GM10847 (cell line): Measurements from ENCODE around the gene TMEM135.

Experiments used
- POLR2A ChIP-seq: IDR thresholded peaks from 2 replicates; pipeline ENCODE4 v1.6.1; 2011; ENCODE audit not compliant: insufficient read length; ENCODE audit errors: extremely low read depth

Gene TMEM135

DNA sequence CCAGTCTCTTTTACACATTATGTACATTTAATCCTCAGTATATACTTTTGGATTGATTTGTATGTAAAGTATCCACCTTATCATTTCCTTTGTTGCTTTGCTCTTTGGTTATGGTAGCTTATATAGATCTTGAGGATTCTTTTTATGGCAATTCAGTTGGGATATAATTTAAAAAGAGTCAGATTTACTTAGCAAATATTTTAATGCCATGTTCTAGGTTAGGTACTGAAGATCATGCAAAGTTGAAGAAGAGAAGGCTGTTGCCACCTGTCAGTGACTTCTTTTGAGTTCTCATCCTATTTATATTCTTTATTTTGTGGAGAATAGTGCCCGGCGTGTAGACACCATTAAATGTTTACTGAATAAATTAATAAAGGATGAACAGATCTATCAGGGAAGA, 279.7 kb downstream of the TMEM135 start:
- no peak for TF ChIP-seq POLR2A

DNA sequence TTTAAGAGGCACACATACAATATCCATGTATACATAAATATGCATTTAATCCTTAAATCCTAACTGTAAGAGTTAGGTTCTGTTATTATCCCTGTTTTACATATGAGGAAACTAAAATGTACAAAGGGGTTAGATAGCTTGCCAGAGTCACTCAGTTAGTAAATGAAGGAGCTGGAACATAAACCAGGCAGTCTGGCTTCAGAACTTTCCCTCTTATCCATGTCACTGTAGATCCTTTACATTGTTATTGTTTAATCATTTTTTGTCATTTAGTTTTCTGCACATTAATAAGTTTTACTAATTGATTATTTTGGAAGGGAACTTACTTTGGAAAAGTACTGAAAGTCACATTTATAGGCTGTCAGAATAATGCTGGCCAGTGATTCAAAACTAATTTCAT, 282.4 kb downstream of the TMEM135 start:
- no peak for TF ChIP-seq POLR2A

DNA sequence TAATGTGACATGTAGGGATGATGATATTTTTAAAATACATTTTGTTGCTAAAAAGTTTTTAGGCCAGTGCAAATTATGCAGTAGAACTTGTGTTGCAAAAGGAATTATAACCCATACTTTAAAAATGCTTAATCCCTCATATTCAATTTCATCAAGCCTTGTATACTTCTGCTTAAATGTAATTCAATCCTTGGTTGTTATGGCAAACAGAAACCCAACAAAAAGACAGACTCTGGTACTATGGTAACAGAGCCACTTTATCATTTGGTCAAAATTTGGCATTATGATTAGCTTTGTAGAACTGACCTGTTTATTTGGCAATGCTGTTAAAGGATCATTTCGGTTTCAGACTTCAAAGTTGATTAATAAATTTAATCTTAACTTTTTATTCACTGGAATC, 284.8 kb downstream of the TMEM135 start:
- no peak for TF ChIP-seq POLR2A

DNA sequence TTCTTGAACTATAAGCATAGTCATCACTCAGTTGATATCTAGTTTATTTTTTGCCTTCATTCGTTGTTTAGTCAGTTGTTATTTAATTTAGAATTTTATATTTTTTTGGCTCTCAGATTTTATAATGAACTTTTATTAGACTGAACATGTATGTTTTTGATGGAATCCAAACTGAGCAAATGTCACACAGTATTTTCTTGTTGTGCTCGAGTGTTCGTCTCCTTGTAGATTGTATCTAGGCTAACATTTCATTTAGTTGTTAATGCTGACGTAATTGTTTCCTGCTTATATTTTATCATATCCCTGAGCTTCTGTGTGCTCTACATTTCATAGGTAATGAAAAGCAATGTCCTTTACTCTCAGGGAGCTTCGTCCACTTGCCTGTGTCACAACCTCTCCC, 286.2 kb downstream of the TMEM135 start:
- TF ChIP-seq POLR2A, result no peak

DNA sequence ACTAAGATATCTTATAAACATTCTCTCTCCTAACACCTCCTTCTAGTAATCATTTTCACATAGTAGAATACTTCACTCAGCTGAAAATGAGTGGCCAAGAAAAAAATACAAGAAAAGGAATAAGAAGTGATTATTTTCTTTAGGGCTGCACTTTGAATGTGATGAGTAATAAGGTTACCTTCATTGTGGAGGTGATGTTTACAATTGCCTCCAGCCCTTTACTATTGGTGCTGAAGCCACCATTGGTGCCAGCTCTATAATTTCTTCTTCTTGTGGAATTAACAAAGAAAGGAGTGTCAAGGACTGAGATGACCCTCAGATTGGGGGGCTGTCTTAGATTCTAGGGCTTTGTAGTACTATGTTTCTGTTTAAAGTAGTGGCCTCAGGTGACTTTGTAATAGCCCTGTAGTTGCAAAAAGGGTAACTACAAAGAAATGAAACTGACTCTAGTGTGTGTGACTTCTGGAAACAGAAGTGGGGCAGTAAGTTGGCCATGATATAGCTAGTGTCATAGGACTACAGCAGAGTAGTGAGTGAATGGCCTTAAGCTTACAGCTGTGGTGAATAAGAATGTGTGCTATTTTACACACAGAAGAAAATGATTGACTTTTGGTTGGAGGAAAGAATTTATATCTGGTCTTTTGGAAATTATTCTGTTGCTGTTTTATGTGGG, 287.2 kb downstream of the TMEM135 start:
- TF ChIP-seq POLR2A, result no peak

DNA sequence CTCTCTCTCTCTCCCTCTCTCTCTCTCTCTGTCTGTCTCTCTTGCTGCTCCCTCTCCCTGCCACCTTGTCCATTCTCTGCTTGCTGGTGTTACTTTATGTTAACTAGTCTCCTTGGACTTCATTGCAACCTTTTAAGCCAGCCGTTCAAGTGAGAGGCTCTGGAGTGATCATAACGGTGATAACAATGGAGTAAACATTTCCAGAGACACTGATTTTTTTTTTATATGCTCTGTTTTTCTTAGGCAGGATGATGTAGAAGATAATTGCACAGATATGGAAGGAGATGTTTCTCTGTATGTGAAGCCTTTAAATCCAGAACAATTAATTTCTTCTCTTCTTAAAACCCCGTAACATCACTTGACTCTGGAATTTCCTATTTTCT, 287.7 kb downstream of the TMEM135 start:
- TF ChIP-seq POLR2A, result no peak

DNA sequence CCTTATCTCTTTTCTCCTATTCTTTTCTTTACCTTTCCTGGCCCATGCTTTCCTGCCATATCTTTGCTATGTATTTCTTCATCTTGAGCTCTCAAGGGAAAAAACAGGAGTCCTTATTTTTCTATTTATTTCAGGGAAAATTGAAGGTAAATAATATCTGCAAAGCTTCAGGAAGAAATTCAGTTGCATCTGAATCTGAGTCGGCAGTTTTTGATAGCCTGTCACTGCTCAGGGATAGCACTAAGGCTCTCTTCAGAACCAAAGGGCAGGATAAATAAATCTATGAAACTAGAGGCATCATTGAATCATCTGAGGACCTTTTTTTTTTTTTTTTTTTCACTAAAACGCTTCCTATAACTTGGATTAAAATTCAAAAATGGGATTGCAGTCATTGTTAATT, 288.9 kb downstream of the TMEM135 start:
- TF ChIP-seq POLR2A, result no peak

DNA sequence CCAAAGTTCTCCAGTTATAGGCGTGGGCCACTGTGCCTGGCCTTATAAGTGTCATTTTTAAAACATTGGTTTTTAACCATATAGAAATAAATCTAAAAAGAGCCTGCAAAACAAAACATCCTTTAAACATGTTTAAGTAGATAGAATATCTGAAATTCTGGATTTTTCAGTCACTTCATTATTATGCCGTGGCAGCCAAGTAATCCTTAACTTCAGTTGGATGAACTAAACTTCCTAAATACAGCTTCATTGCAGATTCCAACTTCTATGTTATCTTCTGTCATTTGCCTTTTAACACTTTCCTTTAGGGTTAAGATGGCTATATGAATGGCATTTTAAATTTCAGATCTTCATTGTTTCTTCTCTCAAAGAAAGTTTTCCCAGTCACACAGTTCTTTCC, 291.4 kb downstream of the TMEM135 start:
- no peak for TF ChIP-seq POLR2A

DNA sequence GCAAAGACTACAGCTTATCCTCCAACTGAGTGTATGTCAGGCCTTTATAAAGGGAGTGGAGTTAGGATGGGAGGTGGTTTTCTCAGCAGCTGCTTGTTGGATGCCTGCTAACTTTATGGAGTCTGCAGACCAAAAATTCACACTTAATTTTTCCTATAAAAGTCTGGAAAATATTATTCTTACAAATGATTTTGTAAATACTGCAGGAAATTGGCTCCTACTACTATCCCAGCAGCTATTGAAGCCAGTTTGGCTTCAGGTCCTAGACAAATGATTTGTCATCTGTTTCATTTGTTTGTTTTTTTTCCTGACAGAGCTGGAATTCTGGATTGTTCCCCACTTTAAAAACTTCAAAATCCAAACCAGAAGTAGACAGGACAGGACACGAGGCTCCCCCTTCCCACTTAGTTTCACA, 292.5 kb downstream of the TMEM135 start:
- no peak for TF ChIP-seq POLR2A

DNA sequence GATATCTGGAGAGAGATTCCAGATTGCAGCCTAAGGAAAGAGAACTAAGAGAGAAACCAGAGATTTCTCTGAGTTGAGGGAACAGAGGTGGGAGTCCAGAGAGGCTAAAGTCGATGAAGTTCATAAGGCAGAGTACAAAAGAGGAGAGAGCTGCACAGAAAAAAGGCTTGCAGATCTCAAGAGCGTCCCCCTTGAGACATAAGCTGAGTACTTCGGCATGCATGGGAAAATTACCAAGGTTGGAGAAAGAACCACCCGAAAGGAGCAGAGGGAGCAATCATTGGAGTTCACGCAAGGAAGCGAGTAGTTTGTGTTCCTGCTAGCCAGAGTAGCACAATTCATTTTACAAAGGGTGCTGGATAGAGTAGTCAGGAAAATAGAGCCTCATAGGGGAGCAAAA, 293.5 kb downstream of the TMEM135 start:
- no peak for TF ChIP-seq POLR2A

DNA sequence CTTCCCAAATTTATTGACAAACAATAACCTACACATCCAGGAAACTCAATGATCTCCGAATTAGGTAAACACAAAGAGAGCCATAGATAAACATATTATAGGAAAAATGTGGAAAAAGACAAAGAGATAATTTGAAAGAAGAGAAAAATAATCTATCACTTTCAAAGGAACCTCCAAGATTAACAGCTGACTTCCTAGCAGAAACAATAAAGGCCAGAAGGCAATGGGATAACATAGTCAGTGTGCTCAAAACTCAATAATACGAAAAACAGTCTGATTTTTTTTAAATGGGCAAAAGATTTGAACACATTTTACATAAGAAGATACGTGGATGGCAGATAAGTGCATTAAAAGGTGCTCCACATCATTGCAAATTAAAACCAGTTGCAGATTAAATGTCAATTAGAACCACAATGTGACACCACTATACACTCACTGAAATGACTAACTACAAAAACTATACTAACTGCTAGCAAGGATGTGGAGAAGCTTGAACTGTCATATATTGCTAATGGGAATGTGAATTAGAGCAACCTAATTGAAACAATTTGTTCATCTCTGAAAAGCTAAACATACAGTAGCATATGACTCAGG, 300.4 kb downstream of the TMEM135 start:
- TF ChIP-seq POLR2A, result no peak

DNA sequence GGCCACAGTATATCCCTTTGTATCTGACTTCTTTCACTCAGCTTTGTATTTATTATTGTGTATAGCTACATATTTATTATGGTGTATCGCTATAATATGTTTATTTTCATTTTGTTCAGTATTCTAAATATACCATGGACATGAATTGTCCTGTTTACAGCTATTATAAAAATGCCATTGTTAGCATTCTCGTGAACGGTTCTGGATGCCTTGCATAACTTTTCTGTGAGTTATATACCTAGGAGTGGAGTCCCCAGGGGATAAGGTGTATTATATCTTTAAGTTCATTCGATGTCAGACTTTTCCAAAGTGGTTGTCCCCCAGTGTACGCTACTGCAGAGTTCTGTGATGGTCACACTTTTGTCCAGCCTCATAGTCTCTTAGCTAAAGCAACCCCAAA, 301.7 kb downstream of the TMEM135 start:
- no peak for TF ChIP-seq POLR2A

DNA sequence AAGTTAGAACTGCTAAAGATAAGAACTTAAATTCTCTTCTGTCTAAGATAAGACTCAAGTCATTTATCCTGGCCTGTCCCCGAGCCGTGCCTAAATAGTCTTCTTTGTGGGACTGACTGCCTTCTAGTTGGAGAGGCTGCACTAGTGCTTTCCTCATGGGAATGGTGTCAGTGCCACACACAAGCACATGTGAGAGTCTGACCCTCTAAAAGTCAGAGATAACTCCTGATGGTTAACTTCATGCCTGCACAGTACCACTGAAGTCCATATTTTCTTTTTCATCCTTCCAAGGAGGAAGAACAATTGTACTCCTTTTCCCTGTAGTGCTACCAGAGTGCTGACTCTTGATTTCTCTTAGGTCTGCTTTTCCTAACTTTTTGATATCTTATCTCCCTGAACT, 309.7 kb downstream of the TMEM135 start:
- no peak for TF ChIP-seq POLR2A

DNA sequence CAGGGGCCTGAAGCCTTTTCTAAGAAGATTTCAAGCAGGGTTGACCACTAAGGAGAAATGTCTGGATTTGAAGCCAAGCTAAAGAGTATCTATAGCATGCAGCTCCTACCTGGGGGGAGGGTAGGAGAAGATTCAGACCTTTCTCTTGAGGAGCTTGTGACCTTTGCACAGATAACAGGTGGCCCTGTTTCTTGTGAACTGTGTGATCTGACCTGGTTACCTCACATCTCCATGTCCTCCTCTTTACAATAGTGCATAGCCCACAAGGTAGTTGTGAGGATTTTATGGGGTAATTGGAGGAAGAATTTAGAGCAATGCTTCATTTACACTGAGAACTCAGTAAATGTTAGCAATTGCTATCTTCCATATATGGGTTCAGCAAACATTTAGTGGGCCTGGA, 310.1 kb downstream of the TMEM135 start:
- TF ChIP-seq POLR2A, result no peak

DNA sequence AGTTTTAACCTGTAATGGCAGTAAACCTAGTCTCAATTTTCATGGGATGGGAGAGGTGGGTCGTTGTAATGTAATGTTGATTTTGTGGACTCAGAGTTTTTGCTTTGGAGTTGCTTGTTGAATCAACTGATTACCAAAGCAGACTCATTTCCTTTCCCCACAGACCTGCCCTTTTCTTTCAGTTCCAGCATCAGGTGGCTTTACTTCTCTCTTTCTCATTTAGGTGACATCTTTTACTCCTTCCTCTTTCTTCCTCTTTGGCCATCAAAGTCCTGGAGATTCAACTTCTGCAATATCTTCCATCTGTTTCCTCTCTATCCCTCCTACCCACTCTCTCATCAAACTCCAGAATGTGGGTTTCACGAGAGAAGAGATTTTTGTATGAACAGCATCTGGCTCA, 313.9 kb downstream of the TMEM135 start:
- no peak for TF ChIP-seq POLR2A

DNA sequence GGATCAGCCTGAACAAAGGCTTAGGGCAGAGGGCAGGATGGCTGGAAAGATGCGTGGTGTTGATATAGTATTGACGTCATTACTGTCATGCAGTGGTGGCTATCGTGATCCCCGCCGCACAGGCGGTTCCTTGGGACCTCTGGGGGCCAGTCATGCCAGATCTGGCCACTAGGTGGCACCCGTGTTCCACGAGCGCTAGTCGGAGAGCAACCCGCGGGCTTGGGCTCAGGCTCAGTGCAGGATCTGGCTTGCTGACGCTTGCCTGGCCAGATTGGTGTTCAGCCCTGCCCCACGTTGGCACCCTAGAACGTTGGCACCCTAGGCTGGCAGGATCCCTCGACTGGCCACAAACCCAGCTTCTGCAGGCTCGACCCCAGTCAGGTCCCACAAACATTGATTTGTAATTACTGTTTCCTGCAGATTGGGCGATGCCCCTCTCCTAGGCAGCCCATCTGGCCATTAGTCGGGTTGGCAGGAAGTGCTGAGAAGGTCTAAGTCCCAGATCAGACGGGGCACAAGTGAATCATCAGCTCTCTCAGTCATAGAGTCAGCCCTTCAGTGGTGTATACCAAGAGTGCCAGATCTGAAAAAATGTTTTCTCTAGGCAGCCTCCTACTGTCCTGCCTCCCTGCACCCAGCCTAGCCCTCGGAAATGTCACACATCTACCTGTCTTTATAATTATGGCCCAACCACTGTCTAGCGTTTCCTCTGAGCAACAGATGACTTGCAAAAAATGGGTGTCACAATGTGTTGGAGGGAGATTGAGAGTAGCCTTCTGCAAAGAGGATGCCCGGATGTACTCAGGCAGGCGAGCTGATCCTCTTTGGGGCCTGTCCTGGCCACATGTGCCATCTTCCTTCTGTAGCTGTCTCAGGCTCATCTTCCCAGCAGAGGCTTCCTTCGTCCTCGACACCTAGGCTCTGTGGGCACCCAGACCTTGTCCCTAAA, 315.3 kb downstream of the TMEM135 start:
- TF ChIP-seq POLR2A, result no peak
